A673 (cell line): ENCODE results near the gene OSBPL1A. TPM values are rescaled to one million over a fixed set of nuclear protein-coding genes. Genes with fewer than 3 reads are reported as not detected.

Source experiments
- BruUV-seq: library from RNA; stranded (reverse); fragments of 400-500 nt; replicated peaks from 2 replicates; lab custom pipeline; 2021; lab: Mats Ljungman, UMichigan
- CTCF ChIA-PET: fragments of 300-600 bp; sonication (Branson Sonifier 250); formaldehyde crosslinking; loops from one replicate; lab custom pipeline; 2022; ENCODE audit warnings: antibody characterized with exemption; lab: Charles Lee
- POLR2A ChIA-PET: fragments of 300-600 bp; sonication (Branson Sonifier 250); formaldehyde crosslinking; loops from one replicate; lab custom pipeline; 2022; ENCODE audit warnings: antibody characterized with exemption; ENCODE audit not compliant: low non-redundant PET; lab: Charles Lee
- DNase-seq: peaks from one replicate; pipeline ENCODE4 v3.0.0-alpha.2; 2015; ENCODE audit warnings: low spot score
- H3K27ac ChIP-seq: fragments of 200-600 bp; sonication (generic); 2 replicates; pipeline ENCODE4 v1.5.1; 2016; ENCODE audit warnings: mixed run types, low read depth, mild to moderate bottlenecking, mixed read lengths, antibody characterized with exemption, low read length; ENCODE audit not compliant: poor library complexity, severe bottlenecking
- H3K27me3 ChIP-seq: fragments of 200-600 bp; sonication (generic); replicated peaks from 2 replicates; pipeline ENCODE4 v1.6.1; 2017; ENCODE audit warnings: mixed run types, low read depth, mild to moderate bottlenecking, mixed read lengths, antibody characterized with exemption, low read length; ENCODE audit not compliant: insufficient read depth, poor library complexity
- H3K36me3 ChIP-seq: fragments of 200-600 bp; sonication (generic); 2 replicates; pipeline ENCODE4 v1.6.1; 2016; ENCODE audit warnings: mixed run types, mild to moderate bottlenecking, mixed read lengths, antibody characterized with exemption, low read length; ENCODE audit not compliant: insufficient read depth, poor library complexity, severe bottlenecking
- H3K4me1 ChIP-seq: fragments of 200-600 bp; sonication (generic); 2 replicates; pipeline ENCODE4 v1.6.1; 2017; ENCODE audit warnings: mixed run types, mild to moderate bottlenecking, mixed read lengths, antibody characterized with exemption, low read length; ENCODE audit not compliant: insufficient read depth, poor library complexity, severe bottlenecking
- H3K4me3 ChIP-seq: fragments of 200-600 bp; sonication (generic); 2 replicates; pipeline ENCODE4 v1.5.1; 2016; ENCODE audit warnings: low read depth, mixed run types, mild to moderate bottlenecking, mixed read lengths, low read length; ENCODE audit not compliant: poor library complexity, severe bottlenecking
- H3K9me3 ChIP-seq: fragments of 200-600 bp; sonication (generic); 2 replicates; pipeline ENCODE4 v1.6.1; 2016; ENCODE audit warnings: mixed run types, low read depth, mild to moderate bottlenecking, mixed read lengths, antibody characterized with exemption, low read length; ENCODE audit not compliant: poor library complexity, severe bottlenecking
- EZH2 ChIP-seq: fragments of 200-600 bp; sonication (generic); IDR thresholded peaks from 2 replicates; pipeline ENCODE4 v1.6.1; 2017; ENCODE audit warnings: borderline replicate concordance, low read depth, mild to moderate bottlenecking, mixed read lengths, antibody characterized with exemption, low read length; ENCODE audit not compliant: poor library complexity, severe bottlenecking
- intact Hi-C: fragments of 100-400 bp; cut with micrococcal nuclease; formaldehyde crosslinking; loops from one replicate; pipeline ENCODE4 v1.10.0; 2022; ENCODE audit not compliant: unreplicated experiment
- total RNA-seq: library from RNA; stranded (reverse); gene quantifications from 2 replicates; pipeline ENCODE4 v1.2.3, GENCODE V29; 2021
- TF ChIP-seq, protein P1 (sequence below): fragments of 300-800, 200-600 bp; sonication (generic); conservative IDR thresholded peaks from 2 replicates; pipeline ENCODE4 v1.5.1; 2017; ENCODE audit warnings: low read depth, mild to moderate bottlenecking, antibody characterized with exemption, low read length, moderate library complexity, mixed read lengths

Gene OSBPL1A
- total RNA-seq, 1 experiment from 2014 or later: 26.1 TPM

DNA sequence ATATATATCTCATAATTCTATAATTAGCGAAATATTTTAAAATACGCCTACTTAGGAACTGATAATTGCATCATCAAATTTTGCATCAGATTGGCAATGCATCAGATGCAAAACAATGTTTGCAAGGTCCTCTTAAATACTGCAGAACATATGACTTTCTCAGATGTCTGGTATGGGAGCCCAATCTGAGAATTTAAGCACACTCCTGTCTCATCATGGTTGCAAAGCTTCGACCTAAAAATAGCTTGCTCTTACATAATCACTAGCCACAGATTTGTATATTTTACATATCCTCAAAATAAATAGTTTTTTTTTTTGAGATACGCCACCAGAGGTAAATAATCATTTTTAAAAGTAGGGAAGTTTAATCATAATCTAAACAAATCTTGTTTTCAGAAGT is 135.5 kb downstream of the OSBPL1A start:
- Histone ChIP-seq H3K36me3 (no peaks in the 10 kb centered on the region), H3K9me3 (peaks cover 2% of the 10 kb centered on the region), H3K4me1 (no peaks in the 10 kb centered on the region), H3K27me3 (no peaks in the 10 kb centered on the region), H3K4me3 (no peak overlapping the region), H3K27ac (no peak overlapping the region)
- no peak for TF ChIP-seq EZH2
- TF ChIP-seq, protein P1, sequence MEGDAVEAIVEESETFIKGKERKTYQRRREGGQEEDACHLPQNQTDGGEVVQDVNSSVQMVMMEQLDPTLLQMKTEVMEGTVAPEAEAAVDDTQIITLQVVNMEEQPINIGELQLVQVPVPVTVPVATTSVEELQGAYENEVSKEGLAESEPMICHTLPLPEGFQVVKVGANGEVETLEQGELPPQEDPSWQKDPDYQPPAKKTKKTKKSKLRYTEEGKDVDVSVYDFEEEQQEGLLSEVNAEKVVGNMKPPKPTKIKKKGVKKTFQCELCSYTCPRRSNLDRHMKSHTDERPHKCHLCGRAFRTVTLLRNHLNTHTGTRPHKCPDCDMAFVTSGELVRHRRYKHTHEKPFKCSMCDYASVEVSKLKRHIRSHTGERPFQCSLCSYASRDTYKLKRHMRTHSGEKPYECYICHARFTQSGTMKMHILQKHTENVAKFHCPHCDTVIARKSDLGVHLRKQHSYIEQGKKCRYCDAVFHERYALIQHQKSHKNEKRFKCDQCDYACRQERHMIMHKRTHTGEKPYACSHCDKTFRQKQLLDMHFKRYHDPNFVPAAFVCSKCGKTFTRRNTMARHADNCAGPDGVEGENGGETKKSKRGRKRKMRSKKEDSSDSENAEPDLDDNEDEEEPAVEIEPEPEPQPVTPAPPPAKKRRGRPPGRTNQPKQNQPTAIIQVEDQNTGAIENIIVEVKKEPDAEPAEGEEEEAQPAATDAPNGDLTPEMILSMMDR: no peak
- ChIA-PET CTCF (no interaction called here), POLR2A (no interaction called here)
- BruUV-seq: no TSS peak
- no peak for DNase-seq
- intact Hi-C loops: no loop called here

DNA sequence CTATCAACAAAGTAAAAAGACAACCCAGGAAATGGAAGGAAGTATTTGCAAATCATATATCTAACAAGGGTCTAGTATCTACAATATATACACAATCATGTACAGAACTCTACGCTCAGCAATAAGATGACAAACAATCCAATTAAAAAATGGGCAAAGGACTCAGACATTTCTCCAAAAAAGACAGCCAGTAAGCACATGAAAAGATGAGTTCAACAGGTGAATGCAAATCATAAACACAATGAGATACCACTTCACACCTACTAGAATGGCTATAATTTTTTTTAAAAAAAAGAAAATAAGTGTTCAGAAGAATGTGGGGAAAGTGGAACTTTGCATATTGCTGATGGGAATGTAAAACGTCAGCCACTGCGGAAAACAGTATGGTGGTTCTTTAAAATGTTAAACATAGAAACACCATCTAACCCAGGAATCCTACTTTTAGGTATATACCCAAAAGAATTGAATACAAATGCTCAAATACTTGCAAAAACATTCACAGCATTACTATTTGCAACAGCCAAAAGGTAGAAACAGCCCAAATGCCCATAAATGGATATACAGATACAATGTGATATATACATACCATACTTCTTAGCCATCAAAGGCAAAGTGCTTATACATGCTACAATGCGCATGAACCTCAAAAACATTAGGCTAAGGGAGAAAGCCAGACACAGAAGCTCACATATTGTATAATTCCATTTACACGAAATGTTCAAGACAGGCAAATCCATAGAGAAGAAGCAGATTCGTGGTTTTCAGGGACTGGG is 137.6 kb downstream of the OSBPL1A start:
- ChIA-PET CTCF (no interaction called here), POLR2A (no interaction called here)
- intact Hi-C loops: no loop called here
- TF ChIP-seq EZH2: no peak
- TF ChIP-seq, protein P1: no peak
- Histone ChIP-seq H3K27ac (no peak overlapping the region), H3K36me3 (no peaks in the 10 kb centered on the region), H3K4me3 (no peak overlapping the region), H3K9me3 (peaks cover 6% of the 10 kb centered on the region), H3K4me1 (no peaks in the 10 kb centered on the region), H3K27me3 (no peaks in the 10 kb centered on the region)
- no TSS peak for BruUV-seq
- no peak for DNase-seq

DNA sequence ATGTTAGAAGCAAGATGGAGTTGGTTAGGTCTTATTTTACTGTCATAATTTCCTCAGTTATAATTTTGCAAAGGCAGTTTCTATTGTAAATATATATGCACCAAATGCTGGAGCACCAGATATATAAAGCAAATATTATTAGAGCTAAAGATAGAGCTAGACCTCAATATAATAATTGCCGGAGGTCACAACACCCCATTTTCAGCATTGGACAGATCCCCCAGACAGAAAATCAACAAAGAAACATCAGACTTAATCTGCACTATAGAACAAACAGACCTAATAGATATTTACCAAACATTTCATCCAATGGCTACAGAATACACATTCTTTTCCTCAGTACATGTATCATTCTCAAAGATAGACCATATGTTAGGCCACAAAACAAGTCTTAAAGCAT is 143.6 kb downstream of the OSBPL1A start:
- intact Hi-C loops: no loop called here
- BruUV-seq: no TSS peak
- POLR2A ChIA-PET: no interaction called here
- H3K9me3 ChIP-seq: peaks cover 6% of the 10 kb centered on the region
- H3K27ac ChIP-seq: no peak overlapping the region
- H3K4me3 ChIP-seq: no peak overlapping the region
- H3K4me1 ChIP-seq: no peaks in the 10 kb centered on the region
- CTCF ChIA-PET: no interaction called here
- H3K36me3 ChIP-seq: no peaks in the 10 kb centered on the region
- no peaks in the 10 kb centered on the region for H3K27me3 ChIP-seq
- DNase-seq: no peak
- TF ChIP-seq, protein P1: no peak
- no peak for TF ChIP-seq EZH2
